ENCODE data around the gene MTX1.
"Not testable (repeated sequence)": the region's sequence is repeated elsewhere in the genome, so short reads cannot be mapped to it uniquely, and the experiment has no call there.

- not testable (repeated sequence) for TF ChIP-seq CTCF (conservative IDR thresholded peaks at IDR 0.05 in 1 of 2, IDR thresholded peaks at IDR 0.05 in 1 of 2; ENCODE audit: low read depth in 1 of 2, low read length in 2 of 2); EZH2 (IDR thresholded peaks at IDR 0.05; ENCODE audit: low read length, missing control alignments)
These were observed 16.9 kb downstream of the MTX1 start for GRCh38 chr1:155225404-155225759.
